MM.1S (cell line): ENCODE data around the gene WHAMM.

Experiments
- DNase-seq: peaks from one replicate; pipeline ENCODE4 v3.0.0-alpha.2; 2015
- H2AFZ ChIP-seq: fragments of 300-600 bp; sonication (generic); 2 replicates; pipeline ENCODE4 v1.6.0; 2016; ENCODE audit warnings: antibody characterized with exemption, low read length
- H3F3A ChIP-seq: fragments of 300-600 bp; sonication (generic); 2 replicates; pipeline ENCODE4 v1.6.1; 2016; ENCODE audit warnings: mild to moderate bottlenecking, antibody characterized with exemption, low read length, moderate library complexity, mixed read lengths; ENCODE audit not compliant: insufficient read depth
- H3K27ac ChIP-seq: fragments of 300-600 bp; sonication (generic); 2 replicates; pipeline ENCODE4 v1.5.1; 2016; ENCODE audit warnings: mild to moderate bottlenecking, low read length
- H3K27me3 ChIP-seq: fragments of 300-600 bp; sonication (generic); replicated peaks from 2 replicates; pipeline ENCODE4 v1.6.0; 2016; ENCODE audit warnings: low read length; ENCODE audit not compliant: insufficient read depth
- H3K36me3 ChIP-seq: fragments of 300-600 bp; sonication (generic); replicated peaks from 2 replicates; pipeline ENCODE4 v1.6.1; 2016; ENCODE audit warnings: mild to moderate bottlenecking, low read length, mixed read lengths; ENCODE audit not compliant: insufficient read depth
- H3K4me1 ChIP-seq: fragments of 300-600 bp; sonication (generic); 2 replicates; pipeline ENCODE4 v1.6.1; 2016; ENCODE audit warnings: low read length, mixed read lengths
- H3K4me2 ChIP-seq: fragments of 300-600 bp; sonication (generic); 2 replicates; pipeline ENCODE4 v1.6.0; 2016; ENCODE audit warnings: low read depth, low read length
- H3K4me3 ChIP-seq: fragments of 300-600 bp; sonication (generic); 2 replicates; pipeline ENCODE4 v1.5.1; 2016; ENCODE audit warnings: low read length, mixed read lengths
- H3K79me2 ChIP-seq: fragments of 300-600 bp; sonication (generic); 2 replicates; pipeline ENCODE4 v1.6.1; 2016; ENCODE audit warnings: mixed run types, low read length, mixed read lengths
- H3K9ac ChIP-seq: fragments of 300-600 bp; sonication (generic); 2 replicates; pipeline ENCODE4 v1.6.1; 2016; ENCODE audit warnings: low read length, mixed read lengths
- H3K9me2 ChIP-seq: fragments of 300-600 bp; sonication (generic); replicated peaks from 2 replicates; pipeline ENCODE4 v1.6.1; 2016; ENCODE audit warnings: mild to moderate bottlenecking, low read length, mixed read lengths; ENCODE audit not compliant: insufficient read depth
- H3K9me3 ChIP-seq: fragments of 300-600 bp; sonication (generic); replicated peaks from 2 replicates; pipeline ENCODE4 v1.6.1; 2016; ENCODE audit warnings: mild to moderate bottlenecking, low read length, mixed read lengths; ENCODE audit not compliant: insufficient read depth
- H4K20me1 ChIP-seq: fragments of 300-600 bp; sonication (generic); 2 replicates; pipeline ENCODE4 v1.6.1; 2016; ENCODE audit warnings: mild to moderate bottlenecking, low read length, moderate library complexity, mixed read lengths; ENCODE audit not compliant: insufficient read depth
- EZH2 ChIP-seq: fragments of 300-600 bp; sonication (generic); optimal IDR thresholded peaks from 2 replicates; pipeline ENCODE3; 2017; ENCODE audit warnings: low read depth, mild to moderate bottlenecking, antibody characterized with exemption, low read length, mixed read lengths
- EZH2phosphoT487 ChIP-seq: fragments of 300-600 bp; sonication (generic); IDR thresholded peaks from 2 replicates; pipeline ENCODE4 v1.6.1; 2018; ENCODE audit warnings: antibody characterized with exemption, low read length
- TF ChIP-seq, protein P1 (sequence below): fragments of 300-600 bp; sonication (generic); IDR thresholded peaks from 2 replicates; pipeline ENCODE4 v1.5.1; 2016; ENCODE audit warnings: antibody characterized with exemption, low read length, mixed read lengths

Gene WHAMM

DNA sequence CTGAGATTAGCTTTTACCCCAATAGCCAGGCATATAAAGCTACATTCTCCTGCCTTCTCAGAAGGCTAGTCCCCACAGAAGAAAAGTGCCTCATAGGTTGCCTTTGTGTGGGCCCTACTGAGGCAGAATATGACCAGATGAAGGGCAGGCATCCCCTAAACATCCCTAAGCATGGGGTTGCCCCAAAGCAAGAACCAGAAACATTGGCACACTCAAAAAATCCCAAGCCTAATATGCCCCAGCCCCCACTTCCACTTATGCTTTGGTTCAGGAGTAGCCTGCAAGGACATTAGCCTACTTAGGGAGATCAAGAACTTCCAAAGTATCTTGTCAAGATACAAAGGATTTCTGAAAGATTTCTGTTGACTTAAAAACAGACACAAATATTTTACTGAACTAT, 29.7 kb downstream of the WHAMM start:
- no peak overlapping the region for H2AFZ ChIP-seq
- H3K9me3 ChIP-seq: no peaks in the 10 kb centered on the region
- no peak overlapping the region for H3K9ac ChIP-seq
- DNase-seq: no peak
- H3K4me3 ChIP-seq: no peak overlapping the region
- no peaks in the 10 kb centered on the region for H3F3A ChIP-seq
- H3K79me2 ChIP-seq: no peaks in the 10 kb centered on the region
- H3K27ac ChIP-seq: no peak overlapping the region
- no peak for TF ChIP-seq EZH2phosphoT487
- TF ChIP-seq, protein P1, sequence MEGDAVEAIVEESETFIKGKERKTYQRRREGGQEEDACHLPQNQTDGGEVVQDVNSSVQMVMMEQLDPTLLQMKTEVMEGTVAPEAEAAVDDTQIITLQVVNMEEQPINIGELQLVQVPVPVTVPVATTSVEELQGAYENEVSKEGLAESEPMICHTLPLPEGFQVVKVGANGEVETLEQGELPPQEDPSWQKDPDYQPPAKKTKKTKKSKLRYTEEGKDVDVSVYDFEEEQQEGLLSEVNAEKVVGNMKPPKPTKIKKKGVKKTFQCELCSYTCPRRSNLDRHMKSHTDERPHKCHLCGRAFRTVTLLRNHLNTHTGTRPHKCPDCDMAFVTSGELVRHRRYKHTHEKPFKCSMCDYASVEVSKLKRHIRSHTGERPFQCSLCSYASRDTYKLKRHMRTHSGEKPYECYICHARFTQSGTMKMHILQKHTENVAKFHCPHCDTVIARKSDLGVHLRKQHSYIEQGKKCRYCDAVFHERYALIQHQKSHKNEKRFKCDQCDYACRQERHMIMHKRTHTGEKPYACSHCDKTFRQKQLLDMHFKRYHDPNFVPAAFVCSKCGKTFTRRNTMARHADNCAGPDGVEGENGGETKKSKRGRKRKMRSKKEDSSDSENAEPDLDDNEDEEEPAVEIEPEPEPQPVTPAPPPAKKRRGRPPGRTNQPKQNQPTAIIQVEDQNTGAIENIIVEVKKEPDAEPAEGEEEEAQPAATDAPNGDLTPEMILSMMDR: no peak
- TF ChIP-seq EZH2: no peak
- no peaks in the 10 kb centered on the region for H4K20me1 ChIP-seq
- H3K27me3 ChIP-seq: no peaks in the 10 kb centered on the region
- H3K36me3 ChIP-seq: peaks cover 5% of the 10 kb centered on the region; the same call in 1 of the 2 replicates
- no peaks in the 10 kb centered on the region for H3K4me1 ChIP-seq
- no peak overlapping the region for H3K4me2 ChIP-seq
- no peaks in the 10 kb centered on the region for H3K9me2 ChIP-seq

DNA sequence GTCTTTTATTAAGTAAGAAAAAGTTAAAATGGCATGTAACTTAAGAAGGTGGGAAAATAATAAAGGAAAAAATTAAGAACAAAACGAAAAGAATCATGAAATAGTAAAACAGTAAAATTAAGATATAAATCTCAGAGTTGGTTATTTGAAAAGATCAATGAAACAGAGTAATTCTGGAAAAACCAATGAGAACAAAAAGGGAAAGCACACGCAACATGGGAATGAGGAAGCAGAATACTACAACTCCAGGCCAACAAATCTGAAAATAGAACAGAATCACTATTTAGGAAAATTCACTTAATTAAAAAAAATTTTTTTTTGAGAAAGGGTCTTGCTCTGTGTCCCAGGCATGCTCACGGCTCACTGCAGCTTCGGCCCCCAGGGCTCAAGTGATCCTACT, 30.7 kb downstream of the WHAMM start:
- Histone ChIP-seq H3K27me3 (no peaks in the 10 kb centered on the region), H3F3A (no peaks in the 10 kb centered on the region), H3K4me3 (no peak overlapping the region), H3K9ac (no peak overlapping the region), H3K9me2 (no peaks in the 10 kb centered on the region), H3K79me2 (no peaks in the 10 kb centered on the region), H4K20me1 (no peaks in the 10 kb centered on the region), H3K27ac (no peak overlapping the region), H3K36me3 (0 out of 2 replicates have a peak, but pooled peaks cover 3% of the 10 kb centered on the region), H3K4me2 (no peak overlapping the region), H3K9me3 (no peaks in the 10 kb centered on the region), H3K4me1 (no peaks in the 10 kb centered on the region), H2AFZ (no peak overlapping the region)
- TF ChIP-seq EZH2phosphoT487 (no peak), EZH2 (no peak)
- TF ChIP-seq, protein P1: no peak
- DNase-seq: no peak

DNA sequence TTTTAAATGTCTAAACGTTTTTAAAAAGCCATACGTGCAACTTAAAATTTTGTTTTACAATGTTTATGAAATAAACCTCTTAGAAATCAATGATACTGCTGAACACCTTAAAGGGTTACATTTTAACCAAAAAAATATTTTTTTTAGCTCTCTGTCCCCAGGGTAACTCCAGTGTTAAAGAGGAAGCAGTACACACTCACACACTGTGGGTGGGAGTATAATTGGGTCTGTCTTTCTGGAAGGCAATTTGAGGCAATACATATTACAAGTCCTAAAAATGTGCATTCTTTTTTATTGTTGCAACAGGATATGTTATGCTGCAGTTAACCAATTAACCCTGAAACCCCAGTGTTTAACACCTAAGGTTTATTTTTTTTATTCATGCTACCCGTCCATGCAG, 34.1 kb downstream of the WHAMM start:
- no peaks in the 10 kb centered on the region for H3K9me2 ChIP-seq
- no peak overlapping the region for H3K9ac ChIP-seq
- no peak overlapping the region for H3K4me2 ChIP-seq
- no peaks in the 10 kb centered on the region for H3K79me2 ChIP-seq
- H3K4me1 ChIP-seq: no peaks in the 10 kb centered on the region
- TF ChIP-seq EZH2phosphoT487: no peak
- TF ChIP-seq EZH2: no peak
- TF ChIP-seq, protein P1: no peak
- H4K20me1 ChIP-seq: no peaks in the 10 kb centered on the region
- no peaks in the 10 kb centered on the region for H3F3A ChIP-seq
- no peak for DNase-seq
- no peaks in the 10 kb centered on the region for H3K36me3 ChIP-seq
- no peaks in the 10 kb centered on the region for H3K9me3 ChIP-seq
- H3K27me3 ChIP-seq: no peaks in the 10 kb centered on the region
- no peak overlapping the region for H3K4me3 ChIP-seq
- no peak overlapping the region for H3K27ac ChIP-seq
- no peak overlapping the region for H2AFZ ChIP-seq

DNA sequence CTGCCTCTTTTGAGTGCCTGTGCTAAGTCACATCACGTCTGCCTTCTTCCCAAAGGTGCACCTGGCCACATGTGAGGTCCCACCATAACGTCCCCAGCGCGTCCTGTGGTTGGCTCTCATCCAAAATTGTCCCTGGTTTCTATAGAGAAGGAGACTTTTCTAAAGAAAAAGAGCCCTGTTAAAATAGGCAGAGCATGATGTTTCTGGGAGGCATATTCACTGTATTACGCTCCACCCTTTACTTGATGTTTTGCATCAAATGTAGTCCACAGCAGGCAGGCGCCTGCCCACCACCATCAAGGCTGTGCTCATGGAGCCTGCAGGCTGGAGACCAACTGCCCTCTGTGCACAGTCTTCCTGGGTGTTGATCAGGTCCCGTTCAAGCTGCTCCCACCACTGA, 36.3 kb downstream of the WHAMM start:
- H3K9me3 ChIP-seq: no peaks in the 10 kb centered on the region
- H4K20me1 ChIP-seq: no peaks in the 10 kb centered on the region
- no peak overlapping the region for H3K4me3 ChIP-seq
- H3K27me3 ChIP-seq: no peaks in the 10 kb centered on the region
- no peak overlapping the region for H3K27ac ChIP-seq
- H3K79me2 ChIP-seq: no peaks in the 10 kb centered on the region
- no peak for DNase-seq
- no peak overlapping the region for H2AFZ ChIP-seq
- no peak overlapping the region for H3K9ac ChIP-seq
- H3K4me1 ChIP-seq: no peaks in the 10 kb centered on the region
- no peaks in the 10 kb centered on the region for H3K9me2 ChIP-seq
- H3K4me2 ChIP-seq: no peak overlapping the region
- no peaks in the 10 kb centered on the region for H3F3A ChIP-seq
- H3K36me3 ChIP-seq: no peaks in the 10 kb centered on the region
- TF ChIP-seq, protein P1: no peak
- TF ChIP-seq EZH2 (no peak), EZH2phosphoT487 (no peak)
